ENCODE results near the gene IRAK3. TPM values are rescaled to one million over a fixed set of nuclear protein-coding genes. Genes with fewer than 3 reads are reported as not detected.

The IRAK3 gene
- total RNA-seq, 2 donors from 2014 or later, result 3.3 to 3.6 TPM

DNA sequence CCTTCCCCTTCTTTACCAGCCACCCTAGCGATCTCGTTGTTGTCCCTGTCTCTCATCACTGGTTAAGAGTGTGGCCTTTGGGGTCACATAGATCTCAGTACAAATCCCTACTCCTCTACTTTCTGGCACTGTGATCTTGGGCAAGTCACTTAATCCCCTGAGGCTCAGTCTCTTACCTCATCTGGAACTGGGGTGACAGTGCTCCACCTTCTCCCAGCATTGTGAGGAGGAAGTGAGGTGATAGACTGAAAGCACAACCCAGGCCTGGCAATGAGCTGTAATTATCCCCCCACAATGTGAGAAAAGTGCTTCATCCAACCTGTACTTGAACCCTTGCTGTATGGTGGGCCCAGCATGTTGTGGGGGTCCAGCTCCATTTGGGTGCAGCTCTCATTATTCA, 48.0 kb downstream of the IRAK3 start:
- TF ChIP-seq, protein P1, sequence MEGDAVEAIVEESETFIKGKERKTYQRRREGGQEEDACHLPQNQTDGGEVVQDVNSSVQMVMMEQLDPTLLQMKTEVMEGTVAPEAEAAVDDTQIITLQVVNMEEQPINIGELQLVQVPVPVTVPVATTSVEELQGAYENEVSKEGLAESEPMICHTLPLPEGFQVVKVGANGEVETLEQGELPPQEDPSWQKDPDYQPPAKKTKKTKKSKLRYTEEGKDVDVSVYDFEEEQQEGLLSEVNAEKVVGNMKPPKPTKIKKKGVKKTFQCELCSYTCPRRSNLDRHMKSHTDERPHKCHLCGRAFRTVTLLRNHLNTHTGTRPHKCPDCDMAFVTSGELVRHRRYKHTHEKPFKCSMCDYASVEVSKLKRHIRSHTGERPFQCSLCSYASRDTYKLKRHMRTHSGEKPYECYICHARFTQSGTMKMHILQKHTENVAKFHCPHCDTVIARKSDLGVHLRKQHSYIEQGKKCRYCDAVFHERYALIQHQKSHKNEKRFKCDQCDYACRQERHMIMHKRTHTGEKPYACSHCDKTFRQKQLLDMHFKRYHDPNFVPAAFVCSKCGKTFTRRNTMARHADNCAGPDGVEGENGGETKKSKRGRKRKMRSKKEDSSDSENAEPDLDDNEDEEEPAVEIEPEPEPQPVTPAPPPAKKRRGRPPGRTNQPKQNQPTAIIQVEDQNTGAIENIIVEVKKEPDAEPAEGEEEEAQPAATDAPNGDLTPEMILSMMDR (IDR thresholded peaks at IDR 0.05), result no peak
- H3K9me3 ChIP-seq, result no peaks in the 10 kb centered on the region
- H3K9ac ChIP-seq (ENCODE audit: low read depth in 2 of 2, low read length in 2 of 2), result no peak overlapping the region
- no peaks in the 10 kb centered on the region for H3K4me1 ChIP-seq
- H3K27me3 ChIP-seq, result no peaks in the 10 kb centered on the region
- H3K4me3 ChIP-seq, result no peak overlapping the region
- DNase-seq, result no peak
- H3K36me3 ChIP-seq, result no peaks in the 10 kb centered on the region
- intact Hi-C loops (cut with DNase I), result no loop called here
- no peak overlapping the region for H3K27ac ChIP-seq

DNA sequence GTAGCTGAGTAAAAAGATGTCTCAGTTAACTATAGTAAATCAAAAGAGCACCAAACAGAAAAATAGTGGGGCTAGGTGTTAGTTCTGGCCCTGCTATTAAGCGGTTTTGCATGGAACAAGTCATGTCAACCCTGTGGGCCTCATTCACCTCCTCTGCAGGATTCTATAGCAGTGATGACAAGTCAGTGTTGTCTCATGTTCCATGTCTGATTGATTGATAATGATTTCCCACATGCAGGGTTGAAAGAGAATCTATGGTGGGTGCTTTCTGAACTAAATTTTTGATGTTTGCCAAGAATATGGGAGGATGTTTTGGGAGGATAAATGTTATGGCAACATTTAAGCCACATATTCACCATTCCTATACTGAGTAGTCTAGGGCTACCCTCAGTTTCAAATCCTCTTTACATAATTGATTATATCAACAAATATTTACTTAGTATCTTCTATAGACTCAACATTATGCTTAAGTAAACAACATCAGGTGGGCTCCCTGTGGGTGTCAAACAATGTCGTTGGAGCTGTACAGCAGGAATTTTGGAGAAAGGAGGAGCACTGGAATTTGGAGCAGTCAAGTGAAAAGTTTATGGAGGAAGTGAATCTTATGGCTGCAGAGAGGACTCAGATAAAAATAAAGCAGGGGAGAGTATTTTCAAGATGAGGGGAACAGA, 48.6 kb downstream of the IRAK3 start:
- TF ChIP-seq, protein P1 (IDR thresholded peaks at IDR 0.05), result no peak
- no peak for DNase-seq
- no peaks in the 10 kb centered on the region for H3K27me3 ChIP-seq
- intact Hi-C loops (cut with DNase I), result no loop called here
- no peak overlapping the region for H3K27ac ChIP-seq
- no peaks in the 10 kb centered on the region for H3K4me1 ChIP-seq
- H3K36me3 ChIP-seq, result no peaks in the 10 kb centered on the region
- no peaks in the 10 kb centered on the region for H3K9me3 ChIP-seq
- no peak overlapping the region for H3K4me3 ChIP-seq
- H3K9ac ChIP-seq (ENCODE audit: low read depth in 2 of 2, low read length in 2 of 2), result no peak overlapping the region

DNA sequence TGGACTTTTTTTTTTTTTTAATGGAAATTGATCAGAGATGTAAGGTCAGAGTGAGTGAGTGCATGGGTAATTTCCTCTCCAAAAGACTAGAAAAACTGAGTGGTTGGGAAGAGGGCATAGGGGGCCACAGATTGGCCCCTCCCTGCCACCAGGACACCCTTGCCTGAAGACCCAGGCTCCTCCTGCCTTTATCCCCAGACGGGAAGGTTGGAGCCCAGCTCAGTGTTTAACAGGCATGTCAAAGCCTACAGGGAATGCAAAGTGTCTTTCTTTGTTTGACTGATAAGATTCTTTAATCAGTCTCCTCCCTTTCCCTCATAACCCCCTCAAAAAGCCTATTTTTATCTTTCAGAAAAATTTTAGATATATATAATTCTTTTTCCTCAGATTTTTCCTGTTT, 50.3 kb downstream of the IRAK3 start:
- TF ChIP-seq, protein P1 (IDR thresholded peaks at IDR 0.05), result no peak
- H3K27ac ChIP-seq, result no peak overlapping the region
- no peak overlapping the region for H3K9ac ChIP-seq (ENCODE audit: low read depth in 2 of 2, low read length in 2 of 2)
- no peaks in the 10 kb centered on the region for H3K4me1 ChIP-seq
- H3K9me3 ChIP-seq, result no peaks in the 10 kb centered on the region
- no peaks in the 10 kb centered on the region for H3K27me3 ChIP-seq
- intact Hi-C loops (cut with DNase I), result no loop called here
- H3K36me3 ChIP-seq, result no peaks in the 10 kb centered on the region
- DNase-seq, result no peak
- H3K4me3 ChIP-seq, result no peak overlapping the region

DNA sequence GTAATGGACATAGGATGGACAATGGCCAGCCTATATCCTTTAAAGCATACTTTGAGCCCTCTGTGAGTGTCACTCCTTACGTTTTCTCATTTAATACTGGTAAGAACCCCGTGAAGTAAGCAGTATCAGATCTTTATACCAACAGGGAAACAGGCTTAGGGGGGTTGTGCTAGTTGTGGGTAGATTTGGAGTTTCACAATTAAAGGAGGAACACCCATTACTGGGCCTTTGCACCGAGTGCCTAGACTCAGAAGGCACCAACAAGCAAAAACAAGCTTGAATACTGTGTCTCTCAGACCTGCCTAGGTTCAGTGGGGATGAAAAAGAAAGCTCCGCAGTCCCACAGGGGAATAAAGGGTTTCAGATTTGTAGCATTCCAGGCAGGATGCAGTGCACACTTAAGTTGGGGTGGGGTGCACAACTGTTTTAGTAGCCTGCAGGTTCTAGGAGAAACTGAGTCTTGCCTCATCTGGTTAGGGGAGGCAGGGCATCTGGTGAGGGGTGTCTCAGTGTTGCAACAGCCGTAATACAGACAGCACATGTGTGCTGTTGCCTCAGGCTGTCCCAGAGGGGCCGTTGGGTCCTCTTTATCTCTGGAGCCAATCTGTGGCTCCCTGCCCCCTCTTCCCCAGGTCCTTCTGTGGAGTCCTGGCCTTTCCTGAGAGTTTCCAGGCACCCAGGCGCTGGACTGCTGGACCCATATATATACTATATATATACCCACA, 51.2 kb downstream of the IRAK3 start:
- Histone ChIP-seq H3K9me3 (no peaks in the 10 kb centered on the region), H3K36me3 (no peaks in the 10 kb centered on the region), H3K27me3 (no peaks in the 10 kb centered on the region), H3K27ac (no peak overlapping the region), H3K4me1 (no peaks in the 10 kb centered on the region), H3K4me3 (no peak overlapping the region), H3K9ac (ENCODE audit: low read depth in 2 of 2, low read length in 2 of 2) (no peak overlapping the region)
- intact Hi-C loops (cut with DNase I), result no loop called here
- no peak for DNase-seq
- TF ChIP-seq, protein P1 (IDR thresholded peaks at IDR 0.05), result no peak

DNA sequence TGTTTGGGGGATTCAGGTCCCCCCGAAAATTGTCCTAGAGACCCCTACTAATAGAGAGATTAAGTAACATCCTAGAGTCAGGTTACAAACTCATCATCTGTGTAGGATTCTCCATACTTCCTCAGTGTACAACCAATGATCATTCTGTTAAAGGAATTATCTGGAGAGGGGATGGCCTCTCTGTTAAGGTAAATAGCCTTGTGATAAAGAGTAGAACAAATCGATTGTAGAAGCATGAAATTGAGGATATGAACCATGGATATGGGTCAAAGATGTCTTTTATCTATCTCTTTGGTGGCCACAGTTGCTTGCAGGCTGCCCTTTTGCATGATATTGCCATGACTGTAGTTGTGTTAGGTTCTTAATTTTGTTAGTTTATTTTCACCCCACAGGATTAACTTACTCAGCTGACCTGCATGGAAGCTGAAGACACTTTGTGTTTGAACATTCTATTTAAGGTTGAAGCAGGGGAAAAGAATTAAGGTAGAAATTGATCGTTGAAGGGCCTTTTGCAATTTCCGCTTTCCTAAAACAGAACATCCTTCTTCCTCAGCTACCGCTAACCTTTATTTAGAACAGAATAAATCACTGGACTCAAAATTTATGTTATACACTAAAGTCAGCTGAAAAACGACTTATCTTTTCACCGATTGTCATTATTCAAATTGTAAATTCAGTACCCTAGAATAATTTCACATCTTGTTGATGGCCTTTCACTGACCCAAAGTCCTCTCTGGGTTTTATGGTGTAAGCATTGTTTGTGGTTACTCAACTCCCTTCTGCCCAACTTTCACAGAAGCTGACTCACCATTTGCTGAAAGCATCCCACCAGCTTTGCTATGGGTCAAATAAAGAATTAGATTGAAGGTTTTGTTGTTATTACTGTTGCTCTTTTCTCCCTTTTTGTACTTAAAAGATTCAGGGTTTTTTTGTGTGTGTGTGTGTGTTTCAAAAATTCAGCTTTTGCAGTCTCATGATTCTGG, 52.3 kb downstream of the IRAK3 start:
- no peak overlapping the region for H3K4me3 ChIP-seq
- no peak for DNase-seq
- TF ChIP-seq, protein P1 (IDR thresholded peaks at IDR 0.05), result no peak
- H3K9ac ChIP-seq (ENCODE audit: low read depth in 2 of 2, low read length in 2 of 2), result no peak overlapping the region
- no peaks in the 10 kb centered on the region for H3K9me3 ChIP-seq
- H3K27ac ChIP-seq, result no peak overlapping the region
- H3K4me1 ChIP-seq, result no peaks in the 10 kb centered on the region
- no peaks in the 10 kb centered on the region for H3K36me3 ChIP-seq
- no peaks in the 10 kb centered on the region for H3K27me3 ChIP-seq
- intact Hi-C loops (cut with DNase I), result no loop called here

Data from colonic mucosa (tissue), 4 donors.